ENCODE measurements around the gene HOXA3. TPM values are rescaled to one million over a fixed set of nuclear protein-coding genes. Genes with fewer than 3 reads are reported as not detected.

HOXA3 gene
- total and polyA plus RNA-seq, 2 of the 8 experiments (the other 6 are each of a cell fraction or from before 2014, with no cell fraction given): not detected

DNA sequence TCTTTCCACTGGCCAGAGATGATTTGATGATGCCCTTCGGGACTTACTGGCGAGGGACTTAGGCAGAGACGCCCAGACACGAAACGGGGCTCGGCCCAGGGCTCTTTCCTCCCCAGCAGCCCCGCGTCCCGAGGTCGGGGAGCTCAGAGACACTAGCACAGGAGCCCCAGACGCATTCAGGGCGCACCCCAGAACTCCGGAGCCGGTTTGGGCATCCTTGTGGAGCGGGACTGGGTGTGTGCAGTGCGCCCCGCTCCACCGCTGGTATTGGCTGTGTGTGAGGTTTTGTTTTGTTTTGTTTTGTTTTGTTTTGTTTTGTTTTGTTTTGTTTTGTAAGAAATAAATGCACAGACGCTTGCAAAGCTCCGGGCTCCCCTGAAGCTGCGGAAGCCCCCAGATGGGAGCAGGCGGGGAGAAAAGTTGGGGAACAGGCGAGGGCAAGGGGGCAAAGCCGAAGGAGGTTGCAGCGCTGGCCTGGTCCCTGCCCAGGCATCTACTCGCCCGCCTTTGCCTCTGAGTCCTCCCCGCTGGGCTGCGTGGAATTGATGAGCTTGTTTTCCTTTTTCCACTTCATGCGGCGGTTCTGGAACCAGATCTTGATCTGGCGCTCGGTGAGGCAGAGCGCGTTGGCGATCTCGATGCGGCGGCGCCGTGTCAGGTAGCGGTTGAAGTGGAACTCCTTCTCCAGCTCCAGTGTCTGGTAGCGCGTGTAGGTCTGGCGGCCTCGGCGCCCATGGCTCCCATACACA, 7.0 kb downstream of the HOXA3 start (continued):
- TF ChIP-seq GABPA (IDR thresholded peaks at IDR 0.05; ENCODE audit: borderline replicate concordance, insufficient read depth, low read length) (no peak), E2F6 (IDR thresholded peaks at IDR 0.05) (no peak), TAF1 (IDR thresholded peaks at IDR 0.05; ENCODE audit: low read depth, low read length) (no peak), TEAD4 (IDR thresholded peaks at IDR 0.05; ENCODE audit: low read depth, low read length) (no peak), ZNF274 (IDR thresholded peaks at IDR 0.05; ENCODE audit: borderline replicate concordance, extremely low read depth, low read length) (no peak), KDM5A (IDR thresholded peaks at IDR 0.05; ENCODE audit: low read length) (no peak), RNF2 (IDR thresholded peaks at IDR 0.05; ENCODE audit: borderline replicate concordance, low read depth, low read length, missing control alignments, poor library complexity, severe bottlenecking) (peak; percentile 86), ASH2L (IDR thresholded peaks at IDR 0.05; ENCODE audit: low read length) (no peak), SIN3A (conservative IDR thresholded peaks at IDR 0.05 in 1 of 2, IDR thresholded peaks at IDR 0.05 in 1 of 2; ENCODE audit: low read depth in 1 of 2, low read length in 2 of 2) (no peak)
